ENCODE results near the gene FAM3B.

FAM3B gene

DNA sequence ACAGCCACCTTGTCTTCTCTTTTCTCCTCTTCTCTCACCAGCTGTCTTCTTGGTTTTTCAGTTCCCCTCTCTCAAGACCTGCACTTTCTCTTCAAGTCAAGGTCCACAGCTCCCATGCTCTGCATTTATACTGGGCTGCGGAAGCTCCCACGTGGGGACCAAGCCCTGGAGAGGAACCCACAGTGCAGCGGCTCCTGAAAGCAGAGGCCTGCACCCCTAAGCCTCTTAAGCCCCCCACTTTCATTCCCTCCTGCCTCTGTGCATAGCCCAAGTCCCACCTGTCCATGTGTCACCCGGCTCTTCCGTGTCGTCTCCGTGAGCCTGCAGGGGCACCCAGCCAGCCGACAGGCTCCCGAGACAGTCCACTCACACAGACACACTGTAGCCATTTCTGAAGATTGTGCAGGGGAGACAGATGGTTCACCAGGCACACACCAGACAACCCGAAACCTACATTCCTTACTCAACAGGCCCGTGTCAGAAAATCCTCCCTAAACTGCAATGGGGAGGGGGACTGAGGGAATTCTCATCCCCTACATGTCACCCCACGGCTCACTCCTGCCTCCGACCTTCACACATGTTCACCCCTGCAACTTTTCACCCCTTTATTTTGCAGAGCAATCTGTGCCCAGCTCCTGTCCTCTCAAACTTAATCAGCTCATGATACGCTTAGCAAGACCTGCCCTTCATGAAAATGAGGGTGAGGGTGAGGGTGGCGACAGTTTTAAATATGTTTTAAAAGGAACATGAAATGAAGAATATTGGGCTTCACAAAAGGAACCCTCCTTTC is 51.5 kb downstream of the FAM3B start:
- peak; percentile 75 for DNase-seq (ENCODE audit: insufficient read length, low spot score)
- FAIRE-seq: peak; percentile 100

DNA sequence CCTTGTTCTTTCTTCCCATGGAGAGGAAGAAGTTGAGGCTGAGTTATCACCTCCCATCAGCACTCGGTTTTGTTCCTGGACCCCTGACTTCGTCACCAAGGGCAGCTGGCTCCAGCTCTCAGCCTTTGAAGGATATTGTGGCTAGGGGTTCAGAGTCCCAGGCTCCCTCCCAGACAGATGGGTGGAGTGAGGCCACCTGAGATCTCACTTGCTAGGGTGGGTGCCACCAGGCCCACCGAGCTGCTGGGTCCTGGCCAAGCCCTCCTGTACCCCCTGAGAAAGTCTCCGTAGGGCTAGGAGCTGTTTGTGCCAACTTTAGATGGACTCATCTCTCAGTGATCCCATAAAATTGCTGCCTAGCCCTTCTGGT is 52.1 kb downstream of the FAM3B start:
- DNase-seq (ENCODE audit: insufficient read length, low spot score): no peak
- no peak for FAIRE-seq

DNA sequence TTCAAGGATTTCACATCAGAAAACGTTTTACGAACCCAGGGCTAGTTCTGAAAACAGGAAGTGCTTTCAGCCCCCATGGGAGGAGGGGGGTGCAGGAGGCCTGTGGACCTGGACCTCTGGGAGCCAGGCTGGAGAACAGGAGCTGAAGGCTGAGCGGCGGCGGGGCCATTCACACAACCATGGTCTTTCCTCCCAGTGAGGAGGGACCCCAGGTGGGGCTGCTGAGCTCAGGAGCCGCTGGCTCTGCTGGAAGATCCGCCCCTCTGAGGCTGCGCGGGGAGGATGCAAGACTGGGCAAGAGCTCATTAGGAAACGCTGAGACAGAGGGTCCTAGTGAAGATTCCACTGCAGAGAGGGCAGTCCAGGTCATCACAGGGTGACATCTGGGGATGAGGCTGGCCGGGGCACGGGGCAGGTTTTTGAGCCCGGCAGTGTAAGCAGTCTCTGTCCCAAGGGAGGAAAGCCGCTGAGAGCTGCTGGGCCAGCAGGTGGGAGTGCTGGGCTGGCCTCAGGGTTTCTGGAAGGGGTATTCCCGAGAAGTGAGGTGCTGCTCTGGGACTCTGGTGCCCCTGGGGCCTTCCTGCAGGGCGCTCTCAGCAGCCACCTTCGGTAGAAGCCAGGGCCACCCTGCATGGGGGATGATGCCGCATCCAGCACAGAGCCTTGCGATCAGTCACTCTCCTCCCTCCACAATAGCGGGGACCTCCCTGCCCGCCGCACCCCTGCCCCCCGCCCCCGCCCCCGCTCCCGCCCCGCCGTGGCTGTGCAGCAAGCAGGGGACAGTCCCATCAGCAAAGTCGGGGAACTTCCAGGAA is 52.7 kb downstream of the FAM3B start:
- FAIRE-seq: no peak
- peak; percentile 46 for DNase-seq (ENCODE audit: insufficient read length, low spot score)

DNA sequence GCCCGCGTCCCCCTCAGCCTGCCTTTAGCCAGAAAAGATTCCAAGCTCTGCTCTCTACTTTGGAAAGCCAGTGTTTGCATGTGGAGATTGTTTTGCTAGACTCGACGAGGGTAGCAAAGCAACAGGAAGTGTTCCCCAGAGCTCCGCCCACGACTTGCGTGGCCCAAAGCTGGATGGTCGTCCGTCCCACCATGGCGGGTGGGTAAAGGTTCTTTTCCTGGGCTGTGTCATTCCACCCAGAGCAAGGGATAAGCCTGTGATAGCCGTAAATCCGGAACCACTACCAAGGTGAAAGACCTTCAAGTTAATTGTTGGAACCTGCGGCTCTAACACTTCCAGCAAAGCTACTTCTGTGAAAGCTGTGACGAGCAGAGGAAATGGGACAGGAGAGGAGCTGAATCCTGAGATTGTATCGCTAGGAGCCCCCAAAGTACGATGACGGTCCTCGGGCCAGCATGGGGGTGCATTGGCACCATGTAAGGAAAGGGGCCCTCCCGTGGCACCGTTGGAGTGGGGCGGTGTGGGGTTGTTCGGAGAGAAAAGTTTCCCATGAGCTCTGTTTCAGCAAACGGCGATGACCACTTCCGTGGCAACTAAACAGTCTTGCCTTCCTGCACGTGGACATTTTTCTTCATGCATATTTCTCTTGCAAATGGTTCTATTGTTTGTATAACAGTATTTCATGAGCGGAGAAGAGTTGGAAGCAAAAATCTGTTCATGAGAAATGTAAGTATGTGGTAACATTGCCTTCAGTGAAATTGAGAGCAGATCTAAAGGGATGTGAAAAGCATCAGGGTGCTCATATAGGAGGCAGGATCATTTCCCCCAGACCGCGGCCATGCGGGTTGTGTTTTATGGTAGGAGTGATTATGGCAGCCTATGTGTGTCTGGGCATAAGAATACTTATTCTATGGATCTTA is 53.6 kb downstream of the FAM3B start:
- peak; percentile 38 for DNase-seq (ENCODE audit: insufficient read length, low spot score)
- peak; percentile 94 for FAIRE-seq

DNA sequence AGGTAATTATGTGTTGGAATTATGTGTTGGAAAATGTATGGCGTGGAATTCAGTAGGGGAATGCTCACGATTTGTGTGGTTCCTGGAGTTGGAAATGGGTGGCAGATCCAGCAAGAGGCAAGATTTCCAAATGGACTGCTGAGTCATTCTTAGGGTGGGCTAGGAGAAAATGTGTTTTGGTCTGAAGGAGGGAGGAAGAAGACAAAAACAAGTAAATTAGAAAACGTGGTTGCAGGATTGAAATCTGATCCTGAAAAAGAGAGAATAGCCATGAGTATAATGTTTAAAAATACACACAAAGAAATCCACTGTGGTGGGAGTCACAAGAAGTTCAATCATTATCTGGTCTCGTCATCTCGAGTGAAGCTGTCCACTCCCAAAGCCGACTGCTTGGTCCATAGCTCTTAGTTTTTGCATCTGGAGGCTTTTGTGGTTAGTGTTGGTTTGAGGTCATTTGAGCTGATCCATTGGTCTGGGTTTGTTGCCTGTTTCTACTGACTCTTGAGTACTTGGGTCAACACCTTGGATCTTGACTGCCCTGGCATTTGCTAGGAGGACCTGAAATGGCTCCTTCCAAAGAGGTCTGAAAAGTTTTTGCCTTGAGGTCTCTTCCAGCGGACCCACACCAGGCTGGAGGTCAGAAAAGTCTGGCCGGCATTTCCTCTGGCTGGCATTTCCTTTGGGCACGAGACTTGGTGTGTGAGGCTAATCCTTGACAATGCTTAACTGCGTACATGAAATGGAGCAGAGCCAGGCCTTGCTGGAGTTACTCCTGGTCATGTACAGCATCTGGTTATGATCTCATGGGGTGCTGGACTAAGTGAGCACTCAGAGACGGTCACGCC is 54.5 kb downstream of the FAM3B start:
- DNase-seq (ENCODE audit: insufficient read length, low spot score): no peak
- FAIRE-seq: no peak

DNA sequence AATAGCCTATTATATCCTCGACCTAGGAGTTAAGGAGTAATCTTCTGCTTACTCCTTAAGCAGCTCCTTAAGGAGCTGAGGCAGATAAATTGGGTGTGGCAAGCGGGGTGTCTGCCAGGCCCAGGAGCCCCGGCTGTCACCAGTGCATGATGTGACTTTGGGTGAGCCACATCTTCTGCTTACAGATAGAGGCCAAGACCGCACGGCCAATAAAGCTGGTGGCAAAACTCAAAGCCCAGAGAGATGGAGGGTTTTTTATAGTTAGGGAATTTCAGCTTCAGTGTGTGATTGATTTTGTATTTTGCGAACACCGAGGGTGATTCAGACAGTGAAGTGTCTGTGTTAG is 55.1 kb downstream of the FAM3B start:
- FAIRE-seq (no peak), DNase-seq (ENCODE audit: insufficient read length, low spot score) (no peak)

DNA sequence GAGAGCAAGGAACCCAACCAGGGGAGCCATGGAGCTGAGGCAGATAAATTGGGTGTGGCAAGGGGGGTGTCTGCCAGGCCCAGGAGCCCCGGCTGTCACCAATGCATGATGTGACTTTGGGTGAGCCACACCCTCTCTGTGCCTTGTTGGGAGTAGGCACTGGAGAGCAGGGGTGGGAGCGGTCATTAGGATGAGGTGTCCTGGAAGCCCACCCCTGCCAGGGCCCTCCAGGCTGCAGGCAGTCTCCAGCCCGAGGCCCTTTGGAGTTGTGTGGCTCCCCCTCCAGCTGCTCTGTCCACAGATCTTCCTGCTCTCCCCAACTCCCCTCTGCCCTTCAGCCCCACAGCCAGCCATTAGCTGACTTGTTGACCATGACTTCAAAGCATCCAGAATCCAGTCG is 56.7 kb downstream of the FAM3B start:
- DNase-seq (ENCODE audit: insufficient read length, low spot score) (no peak), FAIRE-seq (no peak)

DNA sequence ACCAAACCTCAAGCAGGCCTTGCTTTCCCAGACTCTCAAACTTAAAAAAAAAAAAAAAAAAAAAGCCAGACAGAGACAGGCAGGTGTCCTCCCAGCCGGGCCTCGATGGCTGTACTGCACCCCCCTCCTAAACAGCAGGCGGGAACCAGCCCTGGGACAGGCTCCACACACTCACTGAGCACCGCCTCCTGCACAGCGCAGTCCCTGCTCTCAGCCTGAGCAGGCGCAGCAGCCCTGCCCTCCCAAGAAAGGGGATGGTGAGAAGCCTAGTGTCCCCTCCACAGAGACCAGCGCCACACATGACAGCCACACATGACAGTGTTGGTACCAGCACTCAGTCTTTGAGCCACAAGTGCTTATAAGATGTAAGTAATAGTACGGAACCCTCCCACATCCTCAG is 57.2 kb downstream of the FAM3B start:
- no peak for FAIRE-seq
- DNase-seq (ENCODE audit: insufficient read length, low spot score): no peak

DNA sequence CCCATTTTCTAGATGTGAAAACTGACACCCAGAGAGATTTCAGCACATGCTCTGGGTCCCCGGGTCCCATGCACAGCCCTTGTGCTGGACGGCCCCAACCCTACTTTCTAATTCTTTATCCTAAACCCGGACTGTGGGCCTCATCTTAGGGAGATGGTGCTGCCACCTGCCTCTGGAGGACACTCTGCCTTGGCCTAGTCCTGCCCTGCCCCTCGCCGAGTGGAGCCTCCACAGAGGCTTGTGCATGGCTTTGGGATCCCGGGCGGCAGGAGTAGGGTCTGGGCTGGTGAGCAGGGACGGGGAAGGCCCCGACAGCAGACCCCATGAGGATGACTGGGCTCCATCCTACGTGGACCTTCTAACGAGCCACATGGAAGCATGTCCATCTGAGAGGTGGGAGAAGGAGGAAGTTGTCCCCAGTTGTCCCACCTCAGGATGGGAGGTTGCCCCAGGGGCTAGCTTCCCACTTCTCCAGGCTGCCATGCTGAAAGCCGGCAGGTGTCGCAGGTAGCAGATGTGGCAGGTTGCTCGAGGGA is 57.6 kb downstream of the FAM3B start:
- DNase-seq (ENCODE audit: insufficient read length, low spot score): no peak
- FAIRE-seq: no peak

DNA sequence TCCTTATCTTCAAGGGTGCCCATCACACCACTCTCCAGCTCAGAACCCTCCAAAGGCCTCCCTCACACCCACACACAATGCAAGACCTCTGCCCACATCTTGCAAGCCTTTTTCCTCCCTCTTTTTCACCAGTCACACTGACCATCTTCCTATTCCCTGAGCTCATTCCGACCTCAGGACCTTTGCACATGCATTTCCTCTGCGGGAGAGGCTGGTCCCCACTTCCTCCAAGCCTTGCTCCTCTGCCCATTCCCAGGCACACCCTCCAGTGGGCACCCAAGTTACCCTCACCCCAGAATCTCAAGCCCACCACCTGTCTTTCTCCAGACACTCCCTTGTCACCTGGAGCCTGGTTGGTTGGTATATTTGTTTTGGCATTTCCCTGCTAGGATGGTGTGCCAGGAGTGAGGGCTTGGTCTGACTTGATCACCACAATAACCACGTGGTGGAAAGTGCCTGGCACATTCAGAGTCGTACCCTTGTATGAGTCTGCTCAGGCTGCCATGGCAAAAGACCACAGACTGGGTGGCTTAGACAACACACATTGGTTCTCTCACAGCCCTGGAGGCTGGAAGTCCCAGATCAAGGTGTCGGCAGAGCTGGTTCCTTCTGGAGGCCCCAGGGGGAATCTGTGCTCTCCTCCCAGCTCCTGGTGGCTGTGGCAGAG is 58.4 kb downstream of the FAM3B start:
- DNase-seq (ENCODE audit: insufficient read length, low spot score): no peak
- no peak for FAIRE-seq

DNA sequence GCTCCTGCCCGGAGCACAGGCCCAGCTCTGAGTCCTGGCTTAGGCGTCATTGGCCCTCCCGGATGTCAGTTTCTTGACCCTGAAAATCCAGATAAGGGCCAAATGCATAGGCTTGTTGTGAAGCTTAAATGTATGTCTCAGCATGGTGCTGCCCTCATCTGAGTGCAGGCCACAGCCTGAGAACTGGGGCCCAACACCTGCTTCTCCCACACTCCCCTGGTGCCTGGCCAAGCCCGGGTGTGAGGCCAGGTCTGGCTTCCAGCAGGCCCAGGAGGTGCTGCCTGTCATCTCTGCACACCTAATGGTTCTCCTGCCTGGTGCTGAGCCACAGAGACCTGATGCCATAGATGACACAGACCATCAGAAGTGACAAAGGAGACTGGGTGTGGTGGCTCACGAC is 59.3 kb downstream of the FAM3B start:
- FAIRE-seq (no peak), DNase-seq (ENCODE audit: insufficient read length, low spot score) (no peak)

DNA sequence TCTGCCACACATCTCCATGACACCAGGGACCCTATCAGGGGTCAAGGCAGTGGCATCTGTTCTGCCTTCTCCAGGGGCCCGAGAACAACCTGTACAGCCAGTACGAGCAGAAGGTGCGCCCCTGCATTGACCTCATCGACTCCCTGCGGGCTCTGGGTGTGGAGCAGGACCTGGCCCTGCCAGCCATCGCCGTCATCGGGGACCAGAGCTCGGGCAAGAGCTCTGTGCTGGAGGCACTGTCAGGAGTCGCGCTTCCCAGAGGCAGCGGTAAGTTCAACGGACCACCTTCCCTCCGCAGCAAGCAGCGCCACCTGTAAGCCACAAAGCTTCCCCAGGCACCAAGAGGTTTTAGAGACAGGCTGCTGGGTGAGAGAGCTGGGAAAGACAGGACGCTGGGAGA is 61.1 kb downstream of the FAM3B start:
- DNase-seq (ENCODE audit: insufficient read length, low spot score) (no peak), FAIRE-seq (no peak)

DNA sequence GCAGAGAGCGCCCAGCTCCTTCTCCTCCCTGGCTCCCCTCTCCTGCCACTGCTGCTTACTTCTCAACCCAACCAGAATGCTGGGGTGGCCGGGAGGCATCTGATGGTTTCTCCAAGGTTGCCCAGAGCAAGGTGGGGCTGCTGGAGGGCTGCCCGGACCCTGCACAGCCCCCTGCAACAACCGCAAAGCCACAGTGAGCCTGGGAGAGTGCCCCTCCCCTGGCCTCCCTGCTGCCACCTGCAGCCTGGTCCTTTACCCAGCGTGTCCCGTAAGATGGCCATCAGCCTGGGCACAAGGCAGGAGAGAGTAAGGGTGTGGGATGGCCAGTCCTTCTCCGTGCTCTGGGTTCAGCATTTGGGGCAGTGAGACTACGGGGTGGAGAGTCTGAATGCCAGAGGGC is 62.2 kb downstream of the FAM3B start:
- DNase-seq (ENCODE audit: insufficient read length, low spot score) (no peak), FAIRE-seq (no peak)

DNA sequence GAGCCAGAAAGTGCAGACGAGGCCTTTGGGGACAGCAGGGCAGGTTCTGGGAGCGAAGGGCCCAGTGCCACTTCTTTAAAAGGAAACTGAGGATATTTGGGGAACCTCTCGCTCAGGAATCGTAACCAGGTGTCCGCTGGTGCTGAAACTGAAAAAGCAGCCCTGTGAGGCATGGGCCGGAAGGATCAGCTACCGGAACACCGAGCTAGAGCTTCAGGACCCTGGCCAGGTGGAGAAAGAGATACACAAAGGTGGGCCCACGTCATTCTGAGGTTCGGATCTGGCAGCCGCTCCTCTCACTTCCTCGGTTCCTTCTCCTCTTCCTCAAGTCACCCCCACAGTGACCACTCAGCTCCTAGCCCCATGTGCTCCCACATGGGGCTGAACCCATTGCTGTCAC is 63.3 kb downstream of the FAM3B start:
- no peak for DNase-seq (ENCODE audit: insufficient read length, low spot score)
- no peak for FAIRE-seq

DNA sequence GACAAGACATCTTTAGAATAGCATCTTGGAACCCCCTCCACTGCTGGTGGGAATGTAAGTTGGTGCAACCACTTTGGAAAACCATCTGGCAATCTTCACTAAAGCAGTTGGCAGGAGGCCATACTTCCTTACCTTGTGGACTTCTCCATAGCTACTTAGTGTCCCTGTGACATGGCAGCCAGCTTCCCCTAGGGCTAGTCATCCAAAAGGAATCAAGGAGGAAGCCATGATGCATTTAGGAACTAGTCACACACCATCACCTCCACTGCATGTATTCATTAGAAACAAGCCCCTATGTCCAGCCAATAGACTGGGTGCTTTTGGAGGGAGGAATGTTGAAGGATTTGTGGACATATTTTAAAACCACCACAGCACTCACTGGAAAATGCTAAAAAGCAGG is 65.1 kb downstream of the FAM3B start:
- DNase-seq (ENCODE audit: insufficient read length, low spot score) (no peak), FAIRE-seq (no peak)

DNA sequence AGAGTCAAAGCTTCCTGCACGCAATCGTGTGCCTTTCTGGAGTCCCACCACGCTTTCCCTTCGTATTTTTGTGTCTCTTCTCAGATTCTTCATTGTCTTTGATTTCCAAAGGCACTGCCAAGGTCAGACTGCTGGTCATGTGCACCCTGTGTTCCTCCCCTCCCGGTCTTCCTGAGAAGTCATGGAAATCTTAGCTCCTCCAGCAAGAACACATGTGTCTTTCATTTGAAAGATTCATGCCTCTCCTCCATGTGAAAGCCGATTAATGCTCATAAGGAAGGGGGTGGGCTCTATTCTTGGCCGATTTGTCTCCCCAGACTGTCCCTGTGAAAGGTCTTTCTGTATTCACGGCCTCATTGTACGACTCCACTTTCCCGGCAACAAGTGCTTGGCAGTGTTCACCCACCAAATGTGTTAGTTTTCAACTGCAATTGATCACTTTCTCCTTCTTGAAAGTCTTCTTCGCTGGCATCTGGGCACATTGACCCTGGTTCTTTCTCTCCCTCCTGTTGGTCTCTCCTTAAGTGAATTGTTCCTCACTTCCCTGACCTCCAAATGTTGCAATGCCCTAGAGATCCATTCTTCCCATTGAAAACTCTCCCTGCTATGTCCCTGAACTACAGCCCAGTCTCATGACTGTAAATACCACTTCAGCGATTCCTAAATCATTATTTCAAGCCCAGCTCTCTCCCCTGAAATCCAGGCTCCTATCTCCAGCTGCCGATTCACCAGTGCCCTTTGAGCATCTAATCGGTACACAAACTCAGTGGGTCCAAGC is 70.6 kb downstream of the FAM3B start:
- no peak for DNase-seq (ENCODE audit: insufficient read length, low spot score)
- no peak for FAIRE-seq

DNA sequence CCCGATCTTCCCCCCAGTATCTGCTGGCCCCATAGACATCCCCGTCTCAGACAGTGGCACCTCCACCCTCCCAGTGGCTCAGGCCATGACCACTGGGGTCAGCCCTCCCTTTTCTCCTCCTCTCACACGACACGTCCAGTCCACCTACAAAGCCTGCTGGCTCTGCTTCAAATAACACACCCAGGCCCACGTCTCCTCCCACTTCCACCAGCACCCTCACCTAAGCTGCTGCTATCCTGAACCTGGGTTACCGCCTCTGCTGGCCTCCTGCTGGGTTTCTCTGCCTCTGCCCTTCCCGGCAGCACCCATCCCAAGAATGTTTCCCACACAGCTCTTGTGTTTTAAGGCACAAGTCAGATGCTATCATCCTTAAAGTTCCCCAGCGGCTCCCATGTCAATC is 71.2 kb downstream of the FAM3B start:
- FAIRE-seq (no peak), DNase-seq (ENCODE audit: insufficient read length, low spot score) (no peak)

DNA sequence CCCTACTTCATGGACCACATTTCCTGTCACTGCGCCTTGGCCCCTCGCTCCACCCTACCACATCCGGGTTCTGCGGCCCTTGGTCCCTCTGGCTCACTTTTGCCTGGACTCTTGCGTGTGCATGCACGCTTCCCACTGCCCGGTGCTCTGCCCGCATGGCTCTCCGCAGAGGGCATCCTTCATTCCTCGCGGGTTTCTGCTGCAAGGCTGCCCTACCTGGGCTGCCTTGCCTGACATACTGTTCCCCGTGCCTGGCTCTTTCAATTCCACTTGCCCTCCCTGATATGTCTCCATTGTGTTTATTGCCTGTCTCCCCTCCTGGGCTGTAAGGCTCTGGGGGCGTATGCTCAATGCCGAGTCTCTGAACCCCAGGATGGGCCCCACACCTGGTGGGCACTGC is 71.7 kb downstream of the FAM3B start:
- FAIRE-seq (no peak), DNase-seq (ENCODE audit: insufficient read length, low spot score) (no peak)

Data from GM19239 (cell line).